Endothelial cell of umbilical vein (primary cell): ENCODE results near the gene TSSC4. TPM values are rescaled to one million over a fixed set of nuclear protein-coding genes. Genes with fewer than 3 reads are reported as not detected.

Source experiments
- BruUV-seq: library from RNA; stranded (reverse); fragments of 400-500 nt; replicated peaks from 2 replicates; lab custom pipeline; 2021; lab: Mats Ljungman, UMichigan
- CTCF ChIA-PET: fragments of 300-600, 350-600 bp; sonication (Branson Sonifier 250); formaldehyde crosslinking; loops from one replicate; lab custom pipeline; 2021; ENCODE audit warnings: antibody characterized with exemption, inconsistent platforms; lab: Charles Lee
- POLR2A ChIA-PET: fragments of 300-600, 350-600 bp; sonication (Branson Sonifier 250); formaldehyde crosslinking; loops from one replicate; lab custom pipeline; 2021; ENCODE audit warnings: antibody characterized with exemption, inconsistent platforms; lab: Charles Lee
- DNase-seq: peaks from one replicate; pipeline ENCODE4 v3.0.0-alpha.2; 2011; ENCODE audit warnings: low read depth, low spot score
- FAIRE-seq: peaks from 2 replicates; lab custom pipeline; 2011; peaks lifted over from hg19 to GRCh38; lab: Jason Lieb, UNC
- H2AFZ ChIP-seq: 2 replicates; pipeline ENCODE4 v1.6.0; 2012; ENCODE audit warnings: low read depth, low read length, control low read depth, inconsistent platforms
- H3K27ac ChIP-seq: 2 replicates; pipeline ENCODE4 v1.5.1; 2011; ENCODE audit warnings: low read depth, mild to moderate bottlenecking, control low read depth, low read length, moderate library complexity; ENCODE audit not compliant: insufficient read depth
- H3K27me3 ChIP-seq, 2 experiments: 2 replicates each; pipeline versions ENCODE4 v1.6.0 to v1.6.1; 2011; ENCODE audit warnings: low read length in 2 of 2, mixed read lengths in 1 of 2; ENCODE audit not compliant: control insufficient read depth in 2 of 2, insufficient read depth in 2 of 2
- H3K36me3 ChIP-seq, 2 experiments: 2 replicates in 1 of 2; 3 replicates in 1 of 2; pipeline ENCODE4 v1.5.1; 2011; ENCODE audit warnings: low read length in 2 of 2, mild to moderate bottlenecking in 1 of 2, moderate library complexity in 1 of 2; ENCODE audit not compliant: control insufficient read depth in 2 of 2, insufficient read depth in 2 of 2; ENCODE audit errors: extremely low read depth in 1 of 2
- H3K4me1 ChIP-seq: 3 replicates; pipeline ENCODE4 v1.5.1; 2011; ENCODE audit warnings: mild to moderate bottlenecking, low read length; ENCODE audit not compliant: control insufficient read depth, insufficient read depth; ENCODE audit errors: extremely low read depth
- H3K4me2 ChIP-seq: 2 replicates; pipeline ENCODE4 v1.6.1; 2011; ENCODE audit warnings: low read length, control low read depth, mixed read lengths; ENCODE audit not compliant: insufficient read depth
- H3K4me3 ChIP-seq, 3 experiments: fragments of 200-600 bp in 1 of 3; sonication (generic), shearing (Covaris generic) in 1 of 3; replicated peaks in 1 of 3; 2 replicates each; pipeline ENCODE4 v1.5.1; 2011 to 2016; ENCODE audit warnings: control low read depth in 3 of 3, low read length in 3 of 3, mild to moderate bottlenecking in 2 of 3, inconsistent platforms in 1 of 3, low read depth in 1 of 3, moderate library complexity in 1 of 3; ENCODE audit not compliant: insufficient read depth in 1 of 3
- H3K79me2 ChIP-seq: 2 replicates; pipeline ENCODE4 v1.6.0; 2012; ENCODE audit warnings: low read length, inconsistent platforms; ENCODE audit not compliant: control insufficient read depth, insufficient read depth
- H3K9ac ChIP-seq: replicated peaks from 2 replicates; pipeline ENCODE3; 2011; ENCODE audit warnings: low read length, control low read depth; ENCODE audit not compliant: insufficient read depth; ENCODE audit errors: extremely low read depth
- H3K9me1 ChIP-seq: replicated peaks from 3 replicates; pipeline ENCODE4 v1.6.0; 2011; ENCODE audit warnings: mild to moderate bottlenecking, low read length; ENCODE audit not compliant: control insufficient read depth, insufficient read depth; ENCODE audit errors: extremely low read depth
- H3K9me3 ChIP-seq: replicated peaks from 2 replicates; pipeline ENCODE4 v1.5.1; 2012; ENCODE audit warnings: low read length, inconsistent platforms; ENCODE audit not compliant: control insufficient read depth, insufficient read depth
- H4K20me1 ChIP-seq: replicated peaks from 2 replicates; pipeline ENCODE3; 2011; ENCODE audit warnings: mild to moderate bottlenecking, low read length; ENCODE audit not compliant: control insufficient read depth, insufficient read depth; ENCODE audit errors: extremely low read depth
- CTCF ChIP-seq, 2 donors: IDR thresholded peaks; 1 replicate in 1 of 2; 2 replicates in 1 of 2; pipeline ENCODE4 v1.5.1; 2011; ENCODE audit warnings: low read length in 2 of 2, mild to moderate bottlenecking in 2 of 2, moderate library complexity in 2 of 2, control low read depth in 1 of 2, inconsistent platforms in 1 of 2, low read depth in 1 of 2; ENCODE audit not compliant: insufficient read depth in 1 of 2; ENCODE audit errors: extremely low read depth in 1 of 2
- EZH2 ChIP-seq: IDR thresholded peaks from 2 replicates; pipeline ENCODE4 v1.6.1; 2012; ENCODE audit warnings: borderline replicate concordance, low read depth, mild to moderate bottlenecking, moderate library complexity, low read length, inconsistent platforms; ENCODE audit not compliant: severe bottlenecking
- FOS ChIP-seq: IDR thresholded peaks from 2 replicates; pipeline ENCODE4 v1.6.1; 2011; ENCODE audit warnings: mild to moderate bottlenecking, low read length, moderate library complexity, borderline replicate concordance; ENCODE audit not compliant: insufficient read depth
- GATA2 ChIP-seq: IDR thresholded peaks from 2 replicates; pipeline ENCODE4 v1.7.0; 2011; ENCODE audit warnings: low read depth, mild to moderate bottlenecking, moderate library complexity, mixed read lengths, low read length; ENCODE audit not compliant: insufficient read length, insufficient read depth
- JUN ChIP-seq: IDR thresholded peaks from 2 replicates; pipeline ENCODE4 v1.6.1; 2011; ENCODE audit warnings: borderline replicate concordance, low read depth; ENCODE audit not compliant: insufficient read length, insufficient read depth
- MAX ChIP-seq: IDR thresholded peaks from 2 replicates; pipeline ENCODE4 v1.6.1; 2011; ENCODE audit not compliant: insufficient read depth, insufficient read length
- MYC ChIP-seq: IDR thresholded peaks from one replicate; pipeline ENCODE4 v1.6.1; 2011; ENCODE audit warnings: mild to moderate bottlenecking, low read depth, low read length
- POLR2A ChIP-seq: IDR thresholded peaks from 2 replicates; pipeline ENCODE4 v1.6.1; 2012; ENCODE audit warnings: low read depth, mild to moderate bottlenecking, control low read depth, low read length
- POLR2AphosphoS5 ChIP-seq: IDR thresholded peaks from 2 replicates; pipeline ENCODE4 v1.6.1; 2012; ENCODE audit warnings: low read depth, mild to moderate bottlenecking, control low read depth, low read length, moderate library complexity; ENCODE audit not compliant: insufficient read depth
- dilution Hi-C: fragments of 300-500 bp; cut with MboI; formaldehyde crosslinking; loops from one replicate; pipeline ENCODE4 v1.15.0; 2019; ENCODE audit warnings: low sequenced_read_pairs; ENCODE audit not compliant: extremely low pct_ligation_motif_present
- intact Hi-C: fragments of 100-400 bp; cut with micrococcal nuclease; formaldehyde crosslinking; loops from one replicate; pipeline ENCODE4 v1.10.0; 2022
- polyA plus RNA-seq, 4 experiments: library from polyadenylated mRNA; depleted of rRNA in 3 of 4; stranded (reverse) in 3 of 4; unstranded in 1 of 4; fragments of >200 nt; gene quantifications; 2 replicates each; pipeline versions ENCODE4 v1.2.1 to v1.2.3, GENCODE V29; 2011 to 2012; ENCODE audit warnings: missing spikeins in 1 of 4
- total RNA-seq: library from RNA; stranded (reverse); gene quantifications from 2 replicates; pipeline ENCODE4 v1.2.3, GENCODE V29; 2021

TSSC4 gene
- total and polyA plus RNA-seq, 2 donors (not counting 3 experiments of a cell fraction or from before 2014, with no cell fraction given) = 42.7 to 59.6 TPM

GRCh38 chr11:2395211-2395730 lies 5.3 kb upstream of the TSSC4 start:
- Histone ChIP-seq H3K4me3 (no peak overlapping the region), H3K9ac (no peak overlapping the region), H3K9me3 (no peaks in the 10 kb centered on the region), H3K4me1 (peaks cover 8% of the 10 kb centered on the region), H3K36me3 (peaks cover 7 to 42% of the 10 kb centered on the region in 2 experiments), H3K79me2 (peaks cover 28% of the 10 kb centered on the region), H4K20me1 (no peaks in the 10 kb centered on the region), H3K4me2 (no peak overlapping the region), H3K9me1 (no peaks in the 10 kb centered on the region), H3K27me3 (no peaks in the 10 kb centered on the region), H2AFZ (no peak overlapping the region), H3K27ac (no peak overlapping the region)
- POLR2A ChIA-PET = no interaction called here
- dilution Hi-C loops = no loop called here
- TF ChIP-seq EZH2 (no peak), CTCF (IDR thresholded peaks at IDR 0.05; ENCODE audit: extremely low read depth in 1 of 2, insufficient read depth in 1 of 2, low read depth in 1 of 2, low read length in 2 of 2) (no peak), JUN (no peak), GATA2 (no peak), MYC (no peak), POLR2AphosphoS5 (no peak), MAX (no peak), FOS (no peak), POLR2A (no peak)
- BruUV-seq = no TSS peak
- CTCF ChIA-PET = no interaction called here
- intact Hi-C loops = no loop called here
- DNase-seq (no peak), FAIRE-seq (no peak)
